Activated CD4-positive, alpha-beta T cell treated with anti-CD3 and anti-CD28 coated beads, Interleukin-2, amount 50 U/mL, for 24 hours (primary cell): Measurements from ENCODE around the gene CCDC107.
"Not testable (repeated sequence)": the region's sequence is repeated elsewhere in the genome, so short reads cannot be mapped to it uniquely, and the experiment has no call there.

Source experiments
- DNase-seq, 2 donors: peaks; one replicate each; pipeline ENCODE4 v3.0.0-alpha.2; 2020; ENCODE audit warnings: low read depth in 1 of 2, low spot score in 1 of 2

CCDC107 gene

GRCh38 chr9:35637427-35637955 lies 20.6 kb upstream of the CCDC107 start:
- DNase-seq: not testable (repeated sequence)

- not testable (repeated sequence) for DNase-seq
These were observed 19.3 kb upstream of the CCDC107 start for GRCh38 chr9:35638751-35639150.

GRCh38 chr9:35639225-35639624 lies 18.9 kb upstream of the CCDC107 start:
- not testable (repeated sequence) for DNase-seq

GRCh38 chr9:35639631-35640030 lies 18.5 kb upstream of the CCDC107 start:
- DNase-seq: no peak

- DNase-seq: not testable (repeated sequence)
These were observed 17.7 kb upstream of the CCDC107 start for GRCh38 chr9:35640431-35640830.

GRCh38 chr9:35641478-35641877 lies 16.6 kb upstream of the CCDC107 start:
- not testable (repeated sequence) for DNase-seq

- no peak for DNase-seq
These were observed 15.0 kb upstream of the CCDC107 start for GRCh38 chr9:35643046-35643445.

- DNase-seq: not testable (repeated sequence)
These were observed 12.4 kb upstream of the CCDC107 start for GRCh38 chr9:35645736-35646135.

GRCh38 chr9:35646153-35646532 lies 11.9 kb upstream of the CCDC107 start:
- no peak for DNase-seq

GRCh38 chr9:35646533-35647265 lies 11.4 kb upstream of the CCDC107 start:
- peak; percentile 84 to 87 for DNase-seq

GRCh38 chr9:35649431-35650340 lies 8.4 kb upstream of the CCDC107 start:
- DNase-seq: no peak

- no peak for DNase-seq
These were observed 7.5 kb upstream of the CCDC107 start, which contains the start of gene SIT1 for GRCh38 chr9:35650341-35651158. SIT1 (minus strand) TSS chr9:35650931; CDS start chr9:35650853, 78 bp downstream.

- no peak for DNase-seq
These were observed 5.9 kb upstream of the CCDC107 start for GRCh38 chr9:35651956-35652828.

GRCh38 chr9:35652829-35653209 lies 5.3 kb upstream of the CCDC107 start:
- no peak for DNase-seq

GRCh38 chr9:35653611-35654010 lies 4.5 kb upstream of the CCDC107 start:
- no peak for DNase-seq

- DNase-seq: no peak
These were observed 1.7 kb upstream of the CCDC107 start for GRCh38 chr9:35656348-35656747.

- DNase-seq: no peak
These were observed 1.1 kb upstream of the CCDC107 start for GRCh38 chr9:35656831-35657545.

- DNase-seq: peak; percentile 78 to 96
These were observed 451 bp upstream of the CCDC107 start, which contains the start of gene RMRP for GRCh38 chr9:35657546-35658136. RMRP (minus strand) TSS chr9:35658019.

GRCh38 chr9:35658968-35659220 lies 802 bp downstream of the CCDC107 start:
- DNase-seq: no peak
